Panc1 (cell line): ENCODE measurements around the gene COL26A1.

ENCODE experiments used
- POLR2AphosphoS5 ChIP-seq: IDR thresholded peaks from 2 replicates; pipeline ENCODE4 v1.6.1; 2012; ENCODE audit warnings: mild to moderate bottlenecking, low read depth, low read length, moderate library complexity
- REST ChIP-seq, 2 experiments: IDR thresholded peaks; 2 replicates each; pipeline ENCODE4 v1.6.1; 2011 to 2012; ENCODE audit warnings: low read depth in 2 of 2, control low read depth in 1 of 2, low read length in 1 of 2, mild to moderate bottlenecking in 1 of 2, moderate library complexity in 1 of 2; ENCODE audit not compliant: insufficient read depth in 1 of 2
- SIN3A ChIP-seq: IDR thresholded peaks from 2 replicates; pipeline ENCODE4 v1.6.1; 2012; ENCODE audit warnings: low read depth, mild to moderate bottlenecking, low read length, moderate library complexity, borderline replicate concordance; ENCODE audit not compliant: insufficient read depth
- TF ChIP-seq, protein P1 (sequence below): fragments of 450-650 bp; IDR thresholded peaks from 2 replicates; pipeline ENCODE4 v1.5.1; 2017; ENCODE audit warnings: mild to moderate bottlenecking

DNA sequence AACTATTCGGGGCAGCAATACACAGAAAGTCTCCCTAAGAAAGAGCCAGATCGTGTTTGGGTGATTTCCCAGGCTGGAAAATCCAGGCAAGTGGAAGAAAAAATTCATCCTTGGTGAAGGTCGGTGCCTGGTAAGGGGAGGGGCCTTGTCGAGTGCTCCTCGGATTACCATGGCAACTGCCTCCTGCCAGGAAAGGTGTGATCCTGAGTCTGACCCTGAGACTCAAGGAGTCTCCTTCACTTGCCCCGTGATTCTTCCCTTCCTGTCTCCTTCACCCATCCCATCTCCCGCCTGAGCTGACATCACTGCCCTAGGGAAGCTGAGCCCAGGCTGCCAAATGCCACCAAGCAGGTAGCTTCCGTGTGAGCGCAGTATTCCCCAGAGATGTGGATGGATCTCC lies 154.2 kb downstream of the COL26A1 start:
- TF ChIP-seq, protein P1, sequence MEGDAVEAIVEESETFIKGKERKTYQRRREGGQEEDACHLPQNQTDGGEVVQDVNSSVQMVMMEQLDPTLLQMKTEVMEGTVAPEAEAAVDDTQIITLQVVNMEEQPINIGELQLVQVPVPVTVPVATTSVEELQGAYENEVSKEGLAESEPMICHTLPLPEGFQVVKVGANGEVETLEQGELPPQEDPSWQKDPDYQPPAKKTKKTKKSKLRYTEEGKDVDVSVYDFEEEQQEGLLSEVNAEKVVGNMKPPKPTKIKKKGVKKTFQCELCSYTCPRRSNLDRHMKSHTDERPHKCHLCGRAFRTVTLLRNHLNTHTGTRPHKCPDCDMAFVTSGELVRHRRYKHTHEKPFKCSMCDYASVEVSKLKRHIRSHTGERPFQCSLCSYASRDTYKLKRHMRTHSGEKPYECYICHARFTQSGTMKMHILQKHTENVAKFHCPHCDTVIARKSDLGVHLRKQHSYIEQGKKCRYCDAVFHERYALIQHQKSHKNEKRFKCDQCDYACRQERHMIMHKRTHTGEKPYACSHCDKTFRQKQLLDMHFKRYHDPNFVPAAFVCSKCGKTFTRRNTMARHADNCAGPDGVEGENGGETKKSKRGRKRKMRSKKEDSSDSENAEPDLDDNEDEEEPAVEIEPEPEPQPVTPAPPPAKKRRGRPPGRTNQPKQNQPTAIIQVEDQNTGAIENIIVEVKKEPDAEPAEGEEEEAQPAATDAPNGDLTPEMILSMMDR: no peak
- TF ChIP-seq POLR2AphosphoS5 (no peak), REST (IDR thresholded peaks at IDR 0.05; ENCODE audit: insufficient read depth in 1 of 2, low read depth in 2 of 2, low read length in 1 of 2) (no peak), SIN3A (no peak)
